GM13976 (cell line): Measurements from ENCODE around the gene ABCF1.
"Not testable (repeated sequence)": the region's sequence is repeated elsewhere in the genome, so short reads cannot be mapped to it uniquely, and the experiment has no call there.

Source experiments
- DNase-seq: peaks from one replicate; pipeline ENCODE4 v3.0.0; 2012; ENCODE audit warnings: low spot score
- in situ Hi-C: fragments of 300-500 bp; cut with MboI; formaldehyde crosslinking; loops from one replicate; pipeline ENCODE4 v1.12.0; 2022; ENCODE audit warnings: low sequenced_read_pairs, mixed read lengths, inconsistent platforms; ENCODE audit not compliant: unreplicated experiment
- TF ChIP-seq, protein P1 (sequence below): IDR thresholded peaks from 2 replicates; pipeline ENCODE4 v1.5.1; 2012; ENCODE audit warnings: borderline replicate concordance, mild to moderate bottlenecking; ENCODE audit not compliant: insufficient read depth; ENCODE audit errors: extremely low read depth, missing control alignments, control extremely low read depth

Gene ABCF1

GRCh38 chr6:30571075-30571761, at the start of gene ABCF1:
Gene ABCF1, plus strand, starts transcription at chr6:30571442. Its CDS starts 46 bp downstream, at chr6:30571488.
- TF ChIP-seq, protein P1, sequence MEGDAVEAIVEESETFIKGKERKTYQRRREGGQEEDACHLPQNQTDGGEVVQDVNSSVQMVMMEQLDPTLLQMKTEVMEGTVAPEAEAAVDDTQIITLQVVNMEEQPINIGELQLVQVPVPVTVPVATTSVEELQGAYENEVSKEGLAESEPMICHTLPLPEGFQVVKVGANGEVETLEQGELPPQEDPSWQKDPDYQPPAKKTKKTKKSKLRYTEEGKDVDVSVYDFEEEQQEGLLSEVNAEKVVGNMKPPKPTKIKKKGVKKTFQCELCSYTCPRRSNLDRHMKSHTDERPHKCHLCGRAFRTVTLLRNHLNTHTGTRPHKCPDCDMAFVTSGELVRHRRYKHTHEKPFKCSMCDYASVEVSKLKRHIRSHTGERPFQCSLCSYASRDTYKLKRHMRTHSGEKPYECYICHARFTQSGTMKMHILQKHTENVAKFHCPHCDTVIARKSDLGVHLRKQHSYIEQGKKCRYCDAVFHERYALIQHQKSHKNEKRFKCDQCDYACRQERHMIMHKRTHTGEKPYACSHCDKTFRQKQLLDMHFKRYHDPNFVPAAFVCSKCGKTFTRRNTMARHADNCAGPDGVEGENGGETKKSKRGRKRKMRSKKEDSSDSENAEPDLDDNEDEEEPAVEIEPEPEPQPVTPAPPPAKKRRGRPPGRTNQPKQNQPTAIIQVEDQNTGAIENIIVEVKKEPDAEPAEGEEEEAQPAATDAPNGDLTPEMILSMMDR: no peak

DNA sequence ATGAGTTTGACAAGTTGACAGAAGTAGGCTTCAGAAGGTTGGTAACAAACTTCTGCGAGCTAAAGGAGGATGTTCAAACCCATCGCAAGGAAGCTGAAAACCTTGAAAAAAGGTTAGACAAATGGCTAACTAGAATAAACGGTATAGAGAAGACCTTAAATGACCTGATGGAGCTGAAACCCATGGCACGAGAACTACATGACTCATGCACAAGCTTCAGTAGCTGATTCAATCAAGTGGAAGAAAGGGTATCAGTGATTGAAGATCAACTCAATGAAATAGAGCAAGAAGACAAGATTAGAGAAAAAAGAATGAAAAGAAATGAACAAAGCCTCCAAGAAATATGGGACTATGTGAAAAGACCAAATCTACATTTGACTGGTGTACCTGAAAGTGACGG, 49.3 kb upstream of the ABCF1 start:
- DNase-seq, in situ Hi-C loops: not testable (repeated sequence)

More at GRCh38 chr6:30571075-30571761, at the start of gene ABCF1:
- in situ Hi-C loops: no loop called here
- DNase-seq: peak; percentile 99

DNA sequence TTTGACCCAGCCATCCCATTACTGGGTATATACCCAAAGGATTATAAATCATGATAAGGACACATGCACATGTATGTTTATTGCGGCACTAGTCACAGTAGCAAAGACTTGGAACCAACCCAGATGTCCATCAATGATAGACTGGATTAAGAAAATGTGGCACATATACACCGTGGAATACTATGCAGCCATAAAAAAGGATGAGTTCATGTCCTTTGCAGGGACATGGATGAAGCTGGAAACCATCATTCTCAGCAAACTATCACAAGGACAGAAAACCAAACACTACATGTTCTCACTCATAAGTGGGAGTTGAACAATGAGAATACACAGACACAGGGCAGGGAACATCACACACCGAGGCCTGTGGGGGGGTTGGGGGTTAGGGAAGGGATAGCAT, 44.8 kb upstream of the ABCF1 start:
- DNase-seq, in situ Hi-C loops: not testable (repeated sequence)

GRCh38 chr6:30529349-30529875, 41.8 kb upstream of the ABCF1 start:
- in situ Hi-C loops: not testable (repeated sequence)
- peak; percentile 51 for DNase-seq

DNA sequence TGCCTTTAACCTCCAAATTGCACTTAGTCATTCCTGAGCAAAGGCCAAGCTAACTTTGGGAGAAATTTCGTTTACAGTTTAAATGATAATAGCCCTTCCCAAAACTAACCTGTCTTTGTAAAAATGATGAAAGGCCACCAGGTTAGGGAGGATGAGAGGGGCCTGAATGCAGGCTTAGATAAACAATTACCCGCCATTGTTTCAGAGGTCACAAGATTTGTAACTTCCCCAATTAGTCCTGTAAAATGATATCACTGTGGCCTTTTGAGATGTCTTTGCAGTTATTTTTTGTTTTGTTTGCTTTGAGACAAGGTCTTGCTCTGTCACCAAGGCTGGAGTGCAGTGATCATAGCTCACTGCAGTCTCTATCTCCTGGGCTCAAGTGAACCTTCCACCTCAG, 41.2 kb upstream of the ABCF1 start:
- no peak for DNase-seq
- in situ Hi-C loops: loop anchor here (5.0 kb wide), 1 partner anchor 38 kb away; no protein-coding TSS in a partner anchor
- TF ChIP-seq, protein P1: no peak

DNA sequence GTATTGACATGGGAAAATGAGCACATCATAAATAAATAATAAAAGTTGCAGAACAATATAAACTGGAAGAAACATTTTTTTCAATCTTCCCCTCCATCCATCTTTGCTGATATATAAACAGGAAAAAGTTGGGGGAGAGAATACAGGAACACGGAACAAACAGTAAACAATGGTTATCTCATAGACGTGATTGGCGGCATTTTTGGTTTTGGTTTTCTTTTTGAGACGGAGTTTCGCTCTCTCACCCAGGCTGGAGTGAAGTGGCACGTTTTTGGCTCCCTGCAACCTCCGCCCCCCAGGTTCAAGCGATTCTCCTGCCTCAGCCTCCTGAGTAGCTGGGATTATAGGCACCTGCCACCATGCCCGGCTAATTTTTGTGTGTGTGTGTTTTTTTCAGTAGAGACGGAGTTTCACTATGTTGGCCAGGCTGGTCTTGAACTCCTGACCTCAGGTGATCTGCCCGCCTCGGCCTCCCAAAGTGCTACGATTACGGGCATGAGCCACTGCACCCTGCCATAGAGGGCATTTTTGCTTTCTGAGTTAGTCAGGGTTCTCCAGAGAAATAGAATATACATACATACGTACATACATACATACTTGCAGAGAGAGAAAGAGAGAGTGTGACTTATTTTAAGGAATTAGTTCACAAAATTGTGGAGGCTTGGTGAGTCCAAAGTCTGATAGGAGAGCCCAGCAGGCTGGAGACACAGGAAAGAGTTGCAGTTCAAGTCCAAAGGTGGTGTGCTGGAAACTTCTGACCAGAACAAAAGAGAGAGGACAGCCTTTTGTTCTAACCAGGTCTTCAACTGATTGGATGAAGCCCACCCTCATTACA, 37.6 kb upstream of the ABCF1 start:
- TF ChIP-seq, protein P1: no peak
- no peak for DNase-seq
- in situ Hi-C loops: loop anchor here (5.0 kb wide), 1 partner anchor 41 kb away; no protein-coding TSS in a partner anchor

DNA sequence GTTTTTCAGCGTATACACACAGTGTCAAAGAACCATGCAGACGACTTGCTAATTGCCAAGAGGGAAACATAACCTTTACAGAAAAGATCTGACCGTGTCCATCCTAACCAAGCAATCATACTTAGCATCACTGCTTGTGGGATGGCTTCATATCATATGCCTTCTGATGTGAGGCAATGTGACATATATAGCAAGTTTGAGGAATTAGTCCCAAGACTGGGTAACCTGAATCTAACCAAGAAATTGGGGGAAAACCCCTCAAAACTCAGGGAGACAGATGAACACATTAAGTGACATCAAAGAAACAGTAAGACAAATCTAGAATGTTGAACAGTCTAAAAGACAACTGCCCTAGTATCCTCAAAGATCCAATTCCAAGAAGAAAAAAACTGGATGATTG, 33.3 kb upstream of the ABCF1 start:
- TF ChIP-seq, protein P1: no peak
- DNase-seq: no peak
- in situ Hi-C loops: no loop called here
